Stimulated activated CD8-positive, alpha-beta memory T cell treated with anti-CD3 and anti-CD28 coated beads, Interleukin-12 subunit alpha, Interleukin-12 subunit beta, amount 100 ng/mL, for 1 hour (primary cell): Measurements from ENCODE around the gene LRP5.
"Not testable (repeated sequence)": the region's sequence is repeated elsewhere in the genome, so short reads cannot be mapped to it uniquely, and the experiment has no call there.

Experiments used
- DNase-seq: peaks from one replicate; pipeline ENCODE4 v3.0.0-alpha.2; 2020; ENCODE audit warnings: low read depth

The LRP5 gene

DNA sequence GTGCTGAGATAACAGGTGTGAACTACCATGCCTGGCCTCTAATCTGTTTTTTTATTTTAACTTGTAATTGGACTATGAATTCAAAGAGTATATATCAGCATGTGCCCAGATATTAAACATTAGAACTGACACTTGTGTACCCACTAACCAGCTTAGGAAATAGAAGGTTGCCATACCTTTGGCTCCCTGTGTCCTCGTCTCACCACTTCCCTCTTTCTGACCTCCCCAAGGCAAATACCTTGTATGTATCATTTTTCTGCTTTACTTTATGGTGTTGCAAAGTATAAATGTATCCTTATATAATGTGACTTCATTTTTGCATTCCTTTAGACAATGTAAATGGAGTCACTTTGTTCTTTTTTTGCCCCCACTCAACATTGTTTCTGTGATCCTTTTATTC lies 157.3 kb downstream of the LRP5 start:
- no peak for DNase-seq

GRCh38 chr11:68470304-68470811 lies 158.0 kb downstream of the LRP5 start:
- no peak for DNase-seq

GRCh38 chr11:68471360-68472340 lies 159.3 kb downstream of the LRP5 start:
- DNase-seq, result no peak

DNA sequence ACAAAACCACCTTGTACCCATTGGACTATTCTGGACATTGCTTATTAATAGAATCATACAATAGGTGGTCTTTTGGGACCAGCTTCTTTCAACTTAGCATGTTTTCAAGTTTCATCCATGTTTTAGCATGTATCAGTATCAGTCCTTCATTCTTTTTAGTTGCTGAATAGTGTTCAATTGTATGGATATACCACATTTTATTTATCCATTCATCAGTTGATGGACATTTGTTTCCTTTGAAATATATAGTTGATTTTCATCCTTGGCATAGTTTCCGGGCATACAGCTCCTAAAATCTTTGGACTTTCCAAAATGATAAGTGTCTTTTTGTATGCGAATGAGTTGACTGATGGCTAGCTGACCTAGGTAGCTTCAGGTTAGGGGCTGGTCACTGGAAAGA lies 160.4 kb downstream of the LRP5 start:
- DNase-seq, result no peak

- no peak for DNase-seq
Measured at GRCh38 chr11:68473693-68474092, 161.3 kb downstream of the LRP5 start.

DNA sequence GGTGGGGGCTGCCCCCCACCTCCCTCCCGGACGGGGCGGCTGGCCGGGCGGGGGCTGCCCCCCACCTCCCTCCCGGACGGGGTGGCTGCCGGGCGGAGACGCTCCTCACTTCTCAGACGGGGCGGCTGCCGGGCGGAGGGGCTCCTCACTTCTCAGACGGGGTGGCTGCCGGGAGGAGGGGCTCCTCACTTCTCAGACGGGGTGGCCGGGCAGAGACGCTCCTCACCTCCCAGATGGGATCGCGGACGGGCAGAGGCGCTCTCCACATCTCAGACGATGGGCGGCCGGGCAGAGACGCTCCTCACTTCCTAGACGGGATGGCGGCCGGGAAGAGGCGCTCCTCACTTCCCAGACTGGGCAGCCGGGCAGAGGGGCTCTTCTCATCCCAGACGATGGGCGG lies 163.2 kb downstream of the LRP5 start:
- DNase-seq, result not testable (repeated sequence)

GRCh38 chr11:68479390-68479789 lies 167.0 kb downstream of the LRP5 start:
- no peak for DNase-seq

- DNase-seq, result no peak
Measured at GRCh38 chr11:68480193-68480592, 167.8 kb downstream of the LRP5 start.

GRCh38 chr11:68480852-68481510 lies 168.6 kb downstream of the LRP5 start:
- DNase-seq, result no peak

DNA sequence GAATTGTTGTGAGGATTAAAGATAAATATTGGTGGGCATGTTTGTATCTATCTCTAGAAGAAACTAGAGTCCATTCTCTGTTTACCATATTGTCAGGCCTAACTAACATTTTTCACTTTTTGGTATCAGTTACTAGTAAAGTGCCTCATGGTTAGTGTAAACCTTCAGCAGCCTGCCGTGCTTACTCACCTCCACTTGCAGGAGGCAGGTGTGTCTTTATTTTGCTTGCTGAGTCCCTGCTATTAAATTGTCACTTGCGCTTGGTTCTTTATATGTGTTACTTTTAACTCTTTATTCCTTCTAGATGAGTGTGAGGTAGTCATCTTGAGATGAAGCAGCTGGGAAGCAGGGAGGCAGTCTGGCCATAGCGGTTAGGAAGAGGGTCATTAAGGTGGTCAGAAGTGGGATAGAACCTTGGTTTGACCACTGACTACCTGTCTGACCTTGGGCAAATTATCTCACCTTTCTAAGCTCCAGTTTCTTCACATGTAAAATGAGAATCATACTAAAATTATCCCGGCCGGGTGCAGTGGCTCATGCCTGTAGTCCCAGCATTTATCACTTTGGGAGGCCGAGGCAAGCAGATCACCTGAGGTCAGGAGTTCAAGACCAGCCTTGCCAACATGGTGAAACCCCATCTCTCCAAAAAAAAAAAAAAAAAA lies 169.3 kb downstream of the LRP5 start:
- DNase-seq, result no peak

GRCh38 chr11:68488623-68489022 lies 176.2 kb downstream of the LRP5 start:
- no peak for DNase-seq

DNA sequence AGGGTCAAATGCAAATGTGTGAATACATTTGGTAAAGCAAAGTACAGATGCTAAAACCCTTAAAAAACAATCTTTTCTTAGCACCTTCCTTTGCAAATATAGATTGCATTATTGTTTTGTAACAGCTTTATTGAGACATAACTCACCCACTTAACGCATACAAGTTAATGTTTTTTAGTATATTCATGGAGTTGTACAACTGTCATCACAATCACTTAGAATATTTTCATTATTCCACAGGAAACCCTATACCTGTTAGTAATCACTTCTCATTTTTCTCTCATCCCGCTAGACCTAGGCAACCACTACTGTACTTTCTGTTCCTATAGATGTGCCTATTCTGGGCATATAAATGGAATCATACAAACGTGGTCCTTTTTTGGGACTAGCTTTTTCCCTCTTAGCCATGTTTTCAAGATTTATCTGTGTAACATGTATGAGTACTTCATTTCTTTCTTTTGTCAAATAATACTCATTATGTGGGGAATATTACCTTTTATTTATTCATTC lies 182.9 kb downstream of the LRP5 start:
- DNase-seq, result no peak

DNA sequence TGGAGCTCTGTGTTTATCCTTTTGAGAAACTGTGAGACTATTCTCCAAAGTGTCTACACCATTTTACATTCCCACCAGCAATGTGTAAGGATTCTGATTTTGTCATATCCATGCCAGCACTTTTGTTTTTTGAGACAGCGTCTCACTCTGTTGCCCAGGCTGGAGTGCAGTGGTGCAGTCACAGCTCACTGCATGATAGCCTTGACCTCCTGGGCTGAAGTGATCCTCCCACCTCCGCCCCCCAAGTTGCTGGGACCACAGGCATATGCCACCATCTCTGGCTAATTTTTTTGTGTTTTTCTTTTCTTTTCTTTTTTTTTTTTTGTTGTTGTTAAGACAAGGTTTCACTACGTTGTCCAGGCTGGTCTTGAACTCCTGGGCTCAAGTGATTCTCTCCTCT lies 183.5 kb downstream of the LRP5 start:
- DNase-seq, result no peak

DNA sequence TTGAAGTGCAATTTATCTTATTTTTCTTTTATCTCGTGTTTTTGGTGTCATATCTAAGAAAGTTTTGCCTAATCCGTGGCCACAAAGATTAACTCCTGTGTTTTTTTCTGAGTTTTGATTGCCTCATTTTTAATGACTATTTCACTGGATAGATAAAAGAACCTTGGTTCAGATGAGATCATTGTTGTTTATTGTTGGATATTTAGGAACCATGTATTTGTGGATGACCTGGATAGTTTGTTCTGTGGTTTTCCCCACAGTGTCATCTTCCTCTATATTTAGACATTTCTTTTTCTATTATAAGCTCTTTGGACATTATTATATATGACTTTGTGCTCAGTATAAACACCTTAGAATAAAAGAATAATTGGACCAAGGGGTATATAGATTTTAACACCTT lies 185.4 kb downstream of the LRP5 start:
- DNase-seq, result no peak

DNA sequence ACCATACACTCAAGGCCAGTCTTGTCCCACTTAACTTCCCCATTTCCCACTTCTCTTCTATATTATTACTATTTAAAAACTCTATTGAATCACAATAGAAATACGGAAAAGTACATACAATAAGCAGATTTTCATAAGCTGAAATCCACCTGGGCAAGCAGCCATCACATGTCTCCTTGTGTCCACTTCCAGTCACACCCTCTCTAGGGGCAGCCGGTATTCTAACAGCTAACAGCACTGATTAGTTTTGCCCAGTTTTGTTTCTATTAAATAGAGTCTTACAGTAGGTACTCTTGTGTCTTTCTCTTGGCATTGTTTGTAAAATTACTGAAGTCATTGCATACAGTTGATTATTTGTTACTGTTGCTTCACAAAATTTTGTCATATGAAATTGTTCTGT lies 185.9 kb downstream of the LRP5 start:
- DNase-seq, result no peak
